ENCODE measurements around the gene KBTBD2. TPM values are rescaled to one million over a fixed set of nuclear protein-coding genes. Genes with fewer than 3 reads are reported as not detected.

The KBTBD2 gene
- total RNA-seq, 1 experiment from 2014 or later = 58.7 TPM

- H3K36me3 Mint-ChIP-seq (ENCODE audit: insufficient read depth, unreplicated experiment) = peaks cover 54% of the 10 kb centered on the region
- H3K9me3 Mint-ChIP-seq (ENCODE audit: low read depth, unreplicated experiment) = no peaks in the 10 kb centered on the region
- H3K4me3 Mint-ChIP-seq (ENCODE audit: low read depth, unreplicated experiment) = no peak overlapping the region
- H3K27me3 Mint-ChIP-seq (ENCODE audit: unreplicated experiment) = no peaks in the 10 kb centered on the region
- intact Hi-C loops (cut with micrococcal nuclease; ENCODE audit: unreplicated experiment) = no loop called here
- no TSS peak for BruUV-seq (replicated peaks)
- no peak for TF ChIP-seq CTCF (IDR thresholded peaks at IDR 0.05; ENCODE audit: unreplicated experiment)
- CTCF ChIA-PET = no interaction called here
- no peaks in the 10 kb centered on the region for H3K4me1 Mint-ChIP-seq (ENCODE audit: low read depth, unreplicated experiment)
- no peak overlapping the region for H3K27ac Mint-ChIP-seq (ENCODE audit: unreplicated experiment)
- DNase-seq = no peak
Observed at GRCh38 chr7:32872421-32872820, 19.1 kb downstream of the KBTBD2 start.

- intact Hi-C loops (cut with micrococcal nuclease; ENCODE audit: unreplicated experiment) = no loop called here
- no peak for TF ChIP-seq CTCF (IDR thresholded peaks at IDR 0.05; ENCODE audit: unreplicated experiment)
- no peaks in the 10 kb centered on the region for H3K9me3 Mint-ChIP-seq (ENCODE audit: low read depth, unreplicated experiment)
- DNase-seq = no peak
- no peak overlapping the region for H3K27ac Mint-ChIP-seq (ENCODE audit: unreplicated experiment)
- no peaks in the 10 kb centered on the region for H3K4me1 Mint-ChIP-seq (ENCODE audit: low read depth, unreplicated experiment)
- BruUV-seq (replicated peaks) = no TSS peak
- CTCF ChIA-PET = no interaction called here
- peaks cover 56% of the 10 kb centered on the region for H3K36me3 Mint-ChIP-seq (ENCODE audit: insufficient read depth, unreplicated experiment)
- H3K27me3 Mint-ChIP-seq (ENCODE audit: unreplicated experiment) = no peaks in the 10 kb centered on the region
- no peak overlapping the region for H3K4me3 Mint-ChIP-seq (ENCODE audit: low read depth, unreplicated experiment)
Observed at GRCh38 chr7:32871624-32872371, 19.8 kb downstream of the KBTBD2 start.

GRCh38 chr7:32870298-32870697, 21.3 kb downstream of the KBTBD2 start:
- no peak for TF ChIP-seq CTCF (IDR thresholded peaks at IDR 0.05; ENCODE audit: unreplicated experiment)
- BruUV-seq (replicated peaks) = no TSS peak
- Mint-ChIP-seq H3K36me3 (ENCODE audit: insufficient read depth, unreplicated experiment) (peaks cover 69% of the 10 kb centered on the region), H3K4me3 (ENCODE audit: low read depth, unreplicated experiment) (no peak overlapping the region), H3K27ac (ENCODE audit: unreplicated experiment) (no peak overlapping the region), H3K9me3 (ENCODE audit: low read depth, unreplicated experiment) (peaks cover 2% of the 10 kb centered on the region), H3K27me3 (ENCODE audit: unreplicated experiment) (no peaks in the 10 kb centered on the region), H3K4me1 (ENCODE audit: low read depth, unreplicated experiment) (no peaks in the 10 kb centered on the region)
- CTCF ChIA-PET = no interaction called here
- intact Hi-C loops (cut with micrococcal nuclease; ENCODE audit: unreplicated experiment) = no loop called here
- DNase-seq = no peak

GRCh38 chr7:32869716-32870115, 21.8 kb downstream of the KBTBD2 start:
- no peak overlapping the region for H3K4me3 Mint-ChIP-seq (ENCODE audit: low read depth, unreplicated experiment)
- H3K9me3 Mint-ChIP-seq (ENCODE audit: low read depth, unreplicated experiment) = peaks cover 2% of the 10 kb centered on the region
- H3K36me3 Mint-ChIP-seq (ENCODE audit: insufficient read depth, unreplicated experiment) = peaks cover 65% of the 10 kb centered on the region
- intact Hi-C loops (cut with micrococcal nuclease; ENCODE audit: unreplicated experiment) = no loop called here
- H3K27ac Mint-ChIP-seq (ENCODE audit: unreplicated experiment) = no peak overlapping the region
- no peaks in the 10 kb centered on the region for H3K27me3 Mint-ChIP-seq (ENCODE audit: unreplicated experiment)
- no peak for DNase-seq
- no TSS peak for BruUV-seq (replicated peaks)
- CTCF ChIA-PET = no interaction called here
- no peak for TF ChIP-seq CTCF (IDR thresholded peaks at IDR 0.05; ENCODE audit: unreplicated experiment)
- H3K4me1 Mint-ChIP-seq (ENCODE audit: low read depth, unreplicated experiment) = no peaks in the 10 kb centered on the region
